ENCODE measurements around the gene PELI3.

PELI3 gene

DNA sequence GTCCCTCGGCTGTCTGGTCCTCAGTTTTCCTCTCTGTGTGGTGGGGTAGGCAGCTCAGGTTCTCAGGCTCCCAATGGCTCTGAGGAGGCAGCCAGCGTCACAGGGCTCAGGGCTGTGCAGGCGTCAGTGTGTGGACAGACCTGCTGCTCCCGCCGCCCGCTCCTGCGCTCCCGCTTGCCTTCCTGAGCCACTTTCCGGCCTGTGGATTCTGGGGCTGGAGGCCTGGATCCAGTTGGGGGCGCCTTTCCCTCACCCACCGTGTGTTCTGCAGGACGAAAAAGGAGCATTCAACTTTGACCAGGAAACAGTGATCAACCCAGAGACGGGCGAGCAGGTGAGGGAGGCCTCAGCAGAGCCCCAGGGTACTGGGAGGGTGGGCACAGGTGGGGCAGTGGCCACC lies 28.2 kb downstream of the PELI3 start:
- no peak for ATAC-seq (ENCODE audit: insufficient read depth, low read depth)
- Histone ChIP-seq H3K9ac (ENCODE audit: low read depth, low read length) (no peak overlapping the region), H3K4me2 (ENCODE audit: insufficient read depth, low read length) (no peak overlapping the region), H3K4me3 (ENCODE audit: low read depth in 1 of 2, low read length in 2 of 2) (no peak overlapping the region), H3K27me3 (ENCODE audit: insufficient read depth, low read length, poor library complexity) (no peaks in the 10 kb centered on the region), H3K27ac (ENCODE audit: low read length) (no peak overlapping the region), H3K79me2 (ENCODE audit: insufficient read depth, low read length) (no peaks in the 10 kb centered on the region), H3K9me3 (ENCODE audit: insufficient read depth, low read length, severe bottlenecking) (no peaks in the 10 kb centered on the region), H4K20me1 (ENCODE audit: insufficient read depth, low read length) (peaks cover 6% of the 10 kb centered on the region), H3K4me1 (ENCODE audit: insufficient read depth, low read length) (no peaks in the 10 kb centered on the region), H2AFZ (ENCODE audit: low read depth, low read length) (no peak overlapping the region), H3K36me3 (ENCODE audit: insufficient read depth, low read length) (peaks cover 64% of the 10 kb centered on the region)
- no peak for TF ChIP-seq EZH2 (IDR thresholded peaks at IDR 0.05; ENCODE audit: borderline replicate concordance, low read depth, low read length, severe bottlenecking)
- TF ChIP-seq, protein P1, sequence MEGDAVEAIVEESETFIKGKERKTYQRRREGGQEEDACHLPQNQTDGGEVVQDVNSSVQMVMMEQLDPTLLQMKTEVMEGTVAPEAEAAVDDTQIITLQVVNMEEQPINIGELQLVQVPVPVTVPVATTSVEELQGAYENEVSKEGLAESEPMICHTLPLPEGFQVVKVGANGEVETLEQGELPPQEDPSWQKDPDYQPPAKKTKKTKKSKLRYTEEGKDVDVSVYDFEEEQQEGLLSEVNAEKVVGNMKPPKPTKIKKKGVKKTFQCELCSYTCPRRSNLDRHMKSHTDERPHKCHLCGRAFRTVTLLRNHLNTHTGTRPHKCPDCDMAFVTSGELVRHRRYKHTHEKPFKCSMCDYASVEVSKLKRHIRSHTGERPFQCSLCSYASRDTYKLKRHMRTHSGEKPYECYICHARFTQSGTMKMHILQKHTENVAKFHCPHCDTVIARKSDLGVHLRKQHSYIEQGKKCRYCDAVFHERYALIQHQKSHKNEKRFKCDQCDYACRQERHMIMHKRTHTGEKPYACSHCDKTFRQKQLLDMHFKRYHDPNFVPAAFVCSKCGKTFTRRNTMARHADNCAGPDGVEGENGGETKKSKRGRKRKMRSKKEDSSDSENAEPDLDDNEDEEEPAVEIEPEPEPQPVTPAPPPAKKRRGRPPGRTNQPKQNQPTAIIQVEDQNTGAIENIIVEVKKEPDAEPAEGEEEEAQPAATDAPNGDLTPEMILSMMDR (IDR thresholded peaks at IDR 0.05; ENCODE audit: borderline replicate concordance, extremely low read depth, low read length, poor library complexity, severe bottlenecking) = no peak
- DNase-seq = no peak

GRCh38 chr11:66495401-66495854 lies 28.7 kb downstream of the PELI3 start:
- H3K9me3 ChIP-seq (ENCODE audit: insufficient read depth, low read length, severe bottlenecking) = no peaks in the 10 kb centered on the region
- H3K27ac ChIP-seq (ENCODE audit: low read length) = no peak overlapping the region
- H3K36me3 ChIP-seq (ENCODE audit: insufficient read depth, low read length) = peaks cover 65% of the 10 kb centered on the region
- no peak overlapping the region for H3K4me2 ChIP-seq (ENCODE audit: insufficient read depth, low read length)
- ATAC-seq (ENCODE audit: insufficient read depth, low read depth) (no peak), DNase-seq (no peak)
- no peak overlapping the region for H3K9ac ChIP-seq (ENCODE audit: low read depth, low read length)
- no peaks in the 10 kb centered on the region for H3K79me2 ChIP-seq (ENCODE audit: insufficient read depth, low read length)
- no peaks in the 10 kb centered on the region for H3K27me3 ChIP-seq (ENCODE audit: insufficient read depth, low read length, poor library complexity)
- H4K20me1 ChIP-seq (ENCODE audit: insufficient read depth, low read length) = peaks cover 6% of the 10 kb centered on the region
- no peak overlapping the region for H2AFZ ChIP-seq (ENCODE audit: low read depth, low read length)
- H3K4me3 ChIP-seq (ENCODE audit: low read depth in 1 of 2, low read length in 2 of 2) = no peak overlapping the region
- H3K4me1 ChIP-seq (ENCODE audit: insufficient read depth, low read length) = no peaks in the 10 kb centered on the region
- no peak for TF ChIP-seq EZH2 (IDR thresholded peaks at IDR 0.05; ENCODE audit: borderline replicate concordance, low read depth, low read length, severe bottlenecking)
- TF ChIP-seq, protein P1 (IDR thresholded peaks at IDR 0.05; ENCODE audit: borderline replicate concordance, extremely low read depth, low read length, poor library complexity, severe bottlenecking) = no peak

GRCh38 chr11:66497206-66497605 lies 30.5 kb downstream of the PELI3 start:
- no peaks in the 10 kb centered on the region for H3K9me3 ChIP-seq (ENCODE audit: insufficient read depth, low read length, severe bottlenecking)
- no peaks in the 10 kb centered on the region for H3K79me2 ChIP-seq (ENCODE audit: insufficient read depth, low read length)
- no peak for DNase-seq
- H3K4me1 ChIP-seq (ENCODE audit: insufficient read depth, low read length) = no peaks in the 10 kb centered on the region
- H2AFZ ChIP-seq (ENCODE audit: low read depth, low read length) = no peak overlapping the region
- ATAC-seq (ENCODE audit: insufficient read depth, low read depth) = no peak
- no peak overlapping the region for H3K9ac ChIP-seq (ENCODE audit: low read depth, low read length)
- H3K36me3 ChIP-seq (ENCODE audit: insufficient read depth, low read length) = peaks cover 62% of the 10 kb centered on the region
- no peak overlapping the region for H3K27ac ChIP-seq (ENCODE audit: low read length)
- no peaks in the 10 kb centered on the region for H3K27me3 ChIP-seq (ENCODE audit: insufficient read depth, low read length, poor library complexity)
- TF ChIP-seq, protein P1 (IDR thresholded peaks at IDR 0.05; ENCODE audit: borderline replicate concordance, extremely low read depth, low read length, poor library complexity, severe bottlenecking) = no peak
- TF ChIP-seq EZH2 (IDR thresholded peaks at IDR 0.05; ENCODE audit: borderline replicate concordance, low read depth, low read length, severe bottlenecking) = no peak
- H3K4me2 ChIP-seq (ENCODE audit: insufficient read depth, low read length) = no peak overlapping the region
- H4K20me1 ChIP-seq (ENCODE audit: insufficient read depth, low read length) = peaks cover 6% of the 10 kb centered on the region
- no peak overlapping the region for H3K4me3 ChIP-seq (ENCODE audit: low read depth in 1 of 2, low read length in 2 of 2)

- Histone ChIP-seq H3K36me3 (ENCODE audit: insufficient read depth, low read length) (peaks cover 49% of the 10 kb centered on the region), H3K9me3 (ENCODE audit: insufficient read depth, low read length, severe bottlenecking) (no peaks in the 10 kb centered on the region), H3K4me1 (ENCODE audit: insufficient read depth, low read length) (no peaks in the 10 kb centered on the region), H2AFZ (ENCODE audit: low read depth, low read length) (no peak overlapping the region), H4K20me1 (ENCODE audit: insufficient read depth, low read length) (no peaks in the 10 kb centered on the region; the same call in none of the 2 replicates), H3K4me3 (ENCODE audit: low read depth in 1 of 2, low read length in 2 of 2) (no peak overlapping the region), H3K79me2 (ENCODE audit: insufficient read depth, low read length) (no peaks in the 10 kb centered on the region), H3K27me3 (ENCODE audit: insufficient read depth, low read length, poor library complexity) (no peaks in the 10 kb centered on the region), H3K9ac (ENCODE audit: low read depth, low read length) (no peak overlapping the region), H3K27ac (ENCODE audit: low read length) (no peak overlapping the region), H3K4me2 (ENCODE audit: insufficient read depth, low read length) (no peak overlapping the region)
- TF ChIP-seq, protein P1 (IDR thresholded peaks at IDR 0.05; ENCODE audit: borderline replicate concordance, extremely low read depth, low read length, poor library complexity, severe bottlenecking) = no peak
- TF ChIP-seq EZH2 (IDR thresholded peaks at IDR 0.05; ENCODE audit: borderline replicate concordance, low read depth, low read length, severe bottlenecking) = no peak
- no peak for ATAC-seq (ENCODE audit: insufficient read depth, low read depth)
- no peak for DNase-seq
Observed at GRCh38 chr11:66498506-66498905, 31.8 kb downstream of the PELI3 start.

All from DND-41 (cell line).